ENCODE results near the gene RMI2.

Gene RMI2

DNA sequence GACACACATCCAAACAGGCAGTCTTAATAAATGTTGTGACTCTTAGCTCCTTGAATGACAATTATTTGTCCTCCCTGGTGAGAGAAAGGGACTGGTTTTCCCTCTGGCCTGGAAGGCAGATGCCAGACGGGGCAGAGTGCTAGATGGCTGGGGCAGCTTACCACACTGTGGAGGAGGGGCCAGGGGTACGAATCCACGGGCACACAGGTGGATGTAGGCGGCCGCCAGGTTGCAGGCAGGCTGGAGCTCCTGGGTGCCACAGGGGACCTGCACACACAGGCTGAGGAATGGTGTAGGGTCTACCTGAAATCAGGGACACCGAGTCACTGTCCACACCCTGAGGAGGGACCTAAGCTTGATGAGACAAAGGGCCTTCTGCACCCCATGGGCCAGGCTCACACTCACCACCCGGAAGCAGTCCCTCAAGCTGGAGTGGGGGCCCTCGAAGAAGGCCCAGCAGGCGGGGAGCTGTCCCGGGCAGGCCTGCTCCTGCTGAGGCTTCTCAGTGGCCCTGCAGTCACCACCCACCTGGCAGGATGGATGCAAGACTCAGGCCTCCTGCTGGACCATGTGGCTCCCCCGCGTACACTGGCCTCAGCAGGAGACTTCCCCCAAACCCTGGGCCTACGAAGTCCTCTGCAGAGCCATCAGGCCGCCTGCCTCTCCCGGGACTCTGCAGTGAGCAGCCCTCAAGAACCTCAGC lies 38.4 kb downstream of the RMI2 start:
- H4K20me1 ChIP-seq (ENCODE audit: low read depth, low read length): no peaks in the 10 kb centered on the region
- no peak overlapping the region for H2AFZ ChIP-seq (ENCODE audit: low read depth, low read length, severe bottlenecking)
- no peaks in the 10 kb centered on the region for H3K9me3 ChIP-seq (ENCODE audit: insufficient read depth, low read length)
- no peaks in the 10 kb centered on the region for H3K27me3 ChIP-seq (ENCODE audit: low read length)
- no peaks in the 10 kb centered on the region for H3F3A ChIP-seq (ENCODE audit: insufficient read depth)
- H3K4me3 ChIP-seq (ENCODE audit: insufficient read depth, low read length, poor library complexity, severe bottlenecking): no peak overlapping the region
- H3K9ac ChIP-seq (ENCODE audit: low read length): no peak overlapping the region
- no peaks in the 10 kb centered on the region for H3K36me3 ChIP-seq (ENCODE audit: low read length)
- no peak overlapping the region for H3K27ac ChIP-seq (ENCODE audit: low read depth, low read length)
- no peak overlapping the region for H3K4me2 ChIP-seq (ENCODE audit: low read depth, low read length, poor library complexity, severe bottlenecking)
- H3K79me2 ChIP-seq (ENCODE audit: insufficient read depth, low read length): no peaks in the 10 kb centered on the region
- no peaks in the 10 kb centered on the region for H3K9me2 ChIP-seq (replicated peaks; ENCODE audit: insufficient read depth, low read length)
- TF ChIP-seq, protein P1, sequence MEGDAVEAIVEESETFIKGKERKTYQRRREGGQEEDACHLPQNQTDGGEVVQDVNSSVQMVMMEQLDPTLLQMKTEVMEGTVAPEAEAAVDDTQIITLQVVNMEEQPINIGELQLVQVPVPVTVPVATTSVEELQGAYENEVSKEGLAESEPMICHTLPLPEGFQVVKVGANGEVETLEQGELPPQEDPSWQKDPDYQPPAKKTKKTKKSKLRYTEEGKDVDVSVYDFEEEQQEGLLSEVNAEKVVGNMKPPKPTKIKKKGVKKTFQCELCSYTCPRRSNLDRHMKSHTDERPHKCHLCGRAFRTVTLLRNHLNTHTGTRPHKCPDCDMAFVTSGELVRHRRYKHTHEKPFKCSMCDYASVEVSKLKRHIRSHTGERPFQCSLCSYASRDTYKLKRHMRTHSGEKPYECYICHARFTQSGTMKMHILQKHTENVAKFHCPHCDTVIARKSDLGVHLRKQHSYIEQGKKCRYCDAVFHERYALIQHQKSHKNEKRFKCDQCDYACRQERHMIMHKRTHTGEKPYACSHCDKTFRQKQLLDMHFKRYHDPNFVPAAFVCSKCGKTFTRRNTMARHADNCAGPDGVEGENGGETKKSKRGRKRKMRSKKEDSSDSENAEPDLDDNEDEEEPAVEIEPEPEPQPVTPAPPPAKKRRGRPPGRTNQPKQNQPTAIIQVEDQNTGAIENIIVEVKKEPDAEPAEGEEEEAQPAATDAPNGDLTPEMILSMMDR (IDR thresholded peaks at IDR 0.05; ENCODE audit: insufficient read depth, low read length, poor library complexity, severe bottlenecking): no peak
- no peak for TF ChIP-seq EZH2phosphoT487 (conservative IDR thresholded peaks at IDR 0.05; ENCODE audit: low read length)

DNA sequence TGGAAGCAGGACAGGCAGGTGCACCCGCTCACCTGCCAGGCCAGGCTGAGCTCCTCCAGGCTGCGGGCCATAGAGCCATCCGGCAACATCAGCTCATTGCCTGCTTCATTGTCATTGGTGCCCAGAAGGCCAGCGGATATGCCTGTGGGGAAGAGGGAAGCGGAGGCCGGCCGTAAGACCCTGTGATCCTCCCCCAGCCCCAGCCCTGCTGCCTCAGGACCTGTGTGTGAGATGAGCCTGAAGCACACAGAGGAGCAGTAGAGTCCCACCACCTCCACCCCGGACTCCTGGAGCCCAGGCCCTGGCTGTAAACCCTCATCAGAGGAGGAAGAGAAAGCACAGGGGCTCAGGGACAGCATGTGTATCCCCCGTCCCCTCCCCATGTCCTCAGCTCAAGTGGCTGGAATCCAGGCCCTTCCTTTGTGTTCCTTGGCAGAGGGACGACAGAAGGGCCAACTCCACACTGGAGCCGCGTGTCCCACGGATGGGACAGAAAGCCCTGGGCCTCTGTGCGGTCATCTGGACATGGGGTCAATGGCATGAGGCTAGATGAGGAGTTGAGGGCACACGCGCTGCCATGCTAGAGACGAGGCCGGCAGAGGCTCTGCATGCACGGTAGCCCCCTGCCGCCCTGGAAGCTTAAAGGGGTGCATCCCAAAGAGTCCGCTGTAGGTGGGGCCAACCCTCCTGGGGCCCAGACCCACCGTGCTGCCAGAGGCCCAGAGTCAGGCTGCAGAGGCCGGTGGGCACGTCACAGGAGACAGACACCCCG lies 39.1 kb downstream of the RMI2 start:
- H3K4me3 ChIP-seq (ENCODE audit: insufficient read depth, low read length, poor library complexity, severe bottlenecking): no peak overlapping the region
- no peaks in the 10 kb centered on the region for H3K27me3 ChIP-seq (ENCODE audit: low read length)
- no peaks in the 10 kb centered on the region for H3K36me3 ChIP-seq (ENCODE audit: low read length)
- no peaks in the 10 kb centered on the region for H4K20me1 ChIP-seq (ENCODE audit: low read depth, low read length)
- TF ChIP-seq, protein P1 (IDR thresholded peaks at IDR 0.05; ENCODE audit: insufficient read depth, low read length, poor library complexity, severe bottlenecking): no peak
- no peak for TF ChIP-seq EZH2phosphoT487 (conservative IDR thresholded peaks at IDR 0.05; ENCODE audit: low read length)
- H3K9me3 ChIP-seq (ENCODE audit: insufficient read depth, low read length): no peaks in the 10 kb centered on the region
- no peak overlapping the region for H3K4me2 ChIP-seq (ENCODE audit: low read depth, low read length, poor library complexity, severe bottlenecking)
- no peaks in the 10 kb centered on the region for H3F3A ChIP-seq (ENCODE audit: insufficient read depth)
- no peaks in the 10 kb centered on the region for H3K9me2 ChIP-seq (replicated peaks; ENCODE audit: insufficient read depth, low read length)
- no peak overlapping the region for H3K9ac ChIP-seq (ENCODE audit: low read length)
- H3K27ac ChIP-seq (ENCODE audit: low read depth, low read length): no peak overlapping the region
- no peaks in the 10 kb centered on the region for H3K79me2 ChIP-seq (ENCODE audit: insufficient read depth, low read length)
- H2AFZ ChIP-seq (ENCODE audit: low read depth, low read length, severe bottlenecking): no peak overlapping the region

DNA sequence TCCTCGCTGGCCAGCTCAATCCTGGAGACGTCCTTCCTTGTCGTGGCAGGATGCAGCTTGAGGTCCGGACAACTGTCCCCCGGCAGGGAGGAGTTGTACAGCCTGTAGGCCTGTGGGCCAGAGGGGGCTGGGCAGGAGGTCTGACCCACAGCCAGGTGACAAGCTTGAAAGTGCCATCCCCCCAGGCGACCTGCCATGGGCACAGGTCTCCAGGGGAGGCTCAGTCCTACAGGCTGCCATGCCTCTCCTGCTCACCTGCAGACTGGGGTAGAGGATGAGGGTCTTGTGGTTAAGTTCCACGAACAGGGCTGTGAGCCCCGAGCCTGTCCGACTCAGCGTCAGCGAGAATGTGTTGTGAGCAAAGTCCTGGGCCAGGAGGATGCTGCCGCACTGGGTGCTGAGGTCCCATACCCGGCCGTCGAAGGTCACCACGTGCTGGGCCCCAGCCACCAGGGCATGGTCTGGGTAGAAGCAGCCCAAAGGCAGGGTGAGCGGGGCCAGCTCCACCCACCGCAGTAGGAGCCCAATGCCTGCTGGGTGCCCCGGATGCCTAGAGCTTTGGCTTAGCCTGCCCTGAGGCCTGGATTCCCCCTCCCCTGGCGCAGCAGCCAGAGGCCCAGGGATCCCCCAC lies 39.8 kb downstream of the RMI2 start:
- no peaks in the 10 kb centered on the region for H4K20me1 ChIP-seq (ENCODE audit: low read depth, low read length)
- no peaks in the 10 kb centered on the region for H3K27me3 ChIP-seq (ENCODE audit: low read length)
- TF ChIP-seq, protein P1 (IDR thresholded peaks at IDR 0.05; ENCODE audit: insufficient read depth, low read length, poor library complexity, severe bottlenecking): no peak
- TF ChIP-seq EZH2phosphoT487 (conservative IDR thresholded peaks at IDR 0.05; ENCODE audit: low read length): no peak
- no peaks in the 10 kb centered on the region for H3K9me2 ChIP-seq (replicated peaks; ENCODE audit: insufficient read depth, low read length)
- H3K79me2 ChIP-seq (ENCODE audit: insufficient read depth, low read length): no peaks in the 10 kb centered on the region
- H3K36me3 ChIP-seq (ENCODE audit: low read length): no peaks in the 10 kb centered on the region
- no peaks in the 10 kb centered on the region for H3K9me3 ChIP-seq (ENCODE audit: insufficient read depth, low read length)
- no peak overlapping the region for H3K4me3 ChIP-seq (ENCODE audit: insufficient read depth, low read length, poor library complexity, severe bottlenecking)
- no peak overlapping the region for H3K27ac ChIP-seq (ENCODE audit: low read depth, low read length)
- H3K4me2 ChIP-seq (ENCODE audit: low read depth, low read length, poor library complexity, severe bottlenecking): no peak overlapping the region
- no peak overlapping the region for H2AFZ ChIP-seq (ENCODE audit: low read depth, low read length, severe bottlenecking)
- H3K9ac ChIP-seq (ENCODE audit: low read length): no peak overlapping the region
- H3F3A ChIP-seq (ENCODE audit: insufficient read depth): no peaks in the 10 kb centered on the region

All from SU-DHL-6 (cell line).